ENCODE results near the gene ZBTB3. TPM values are rescaled to one million over a fixed set of nuclear protein-coding genes. Genes with fewer than 3 reads are reported as not detected.

The ZBTB3 gene
- total RNA-seq, 1 experiment from 2014 or later = 43.4 TPM

DNA sequence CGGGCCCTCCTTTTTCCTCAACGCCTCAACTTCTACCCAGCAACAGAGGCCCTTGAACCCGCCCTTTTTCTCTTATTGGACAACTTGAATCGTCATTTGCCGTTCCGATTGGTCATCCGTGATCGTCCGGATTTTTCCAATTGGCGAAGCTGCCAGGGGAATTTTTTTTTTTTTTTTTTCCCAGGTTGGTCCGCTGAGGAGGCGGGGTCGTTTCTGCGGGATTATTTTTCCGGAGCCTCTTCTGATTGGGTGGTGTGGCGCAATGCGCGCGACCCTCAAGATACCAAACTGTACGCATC, 26.1 kb downstream of the ZBTB3 start:
- Histone ChIP-seq H2BK20ac (ENCODE audit: low read depth, low read length, poor library complexity, severe bottlenecking) (no peak overlapping the region), H3K27me3 (ENCODE audit: insufficient read depth, low read length) (no peaks in the 10 kb centered on the region), H4K8ac (replicated peaks; ENCODE audit: insufficient read length, low read depth, low read length) (no peak overlapping the region), H2BK5ac (ENCODE audit: insufficient read length, low read length) (no peak overlapping the region), H3K4me1 (ENCODE audit: insufficient read depth, low read length) (no peaks in the 10 kb centered on the region), H2BK15ac (ENCODE audit: low read depth, low read length) (no peak overlapping the region), H3K56ac (ENCODE audit: insufficient read length, low read depth, low read length) (no peak overlapping the region), H3K9me3 (ENCODE audit: control insufficient read depth, low read depth, low read length) (no peaks in the 10 kb centered on the region), H2AK5ac (ENCODE audit: insufficient read length, low read length) (no peak overlapping the region), H3K79me1 (ENCODE audit: insufficient read depth, low read depth, low read length, poor library complexity, severe bottlenecking) (peaks cover 6% of the 10 kb centered on the region), H3K9ac (ENCODE audit: extremely low read depth, insufficient read length, low read length) (peak overlapping the region; percentile 93), H3K23ac (ENCODE audit: insufficient read length, low read depth, low read length) (no peak overlapping the region), H4K91ac (ENCODE audit: insufficient read length, low read depth, low read length) (no peak overlapping the region), H3K79me2 (ENCODE audit: insufficient read depth, low read length) (peaks cover 30% of the 10 kb centered on the region), H3K14ac (ENCODE audit: insufficient read depth, low read length) (no peak overlapping the region), H3T11ph (ENCODE audit: low read length) (no peak overlapping the region), H3K27ac (ENCODE audit: insufficient read length, low read depth, low read length) (peak overlapping the region; percentile 96), H4K5ac (ENCODE audit: insufficient read length, low read depth, low read length) (no peak overlapping the region), H3K23me2 (ENCODE audit: insufficient read length, low read depth, low read length, poor library complexity, severe bottlenecking) (peaks cover 25% of the 10 kb centered on the region), H2BK12ac (ENCODE audit: insufficient read length, low read depth, low read length) (no peak overlapping the region), H2AFZ (ENCODE audit: low read length) (no peak overlapping the region), H3K4ac (ENCODE audit: low read depth, low read length) (no peak overlapping the region), H4K20me1 (ENCODE audit: control insufficient read depth, insufficient read depth, insufficient read length) (no peaks in the 10 kb centered on the region), H3K4me2 (ENCODE audit: insufficient read depth, insufficient read length, low read length) (peak overlapping the region; percentile 99), H3K18ac (ENCODE audit: insufficient read length, low read depth, low read length) (peak overlapping the region; percentile 45), H2BK120ac (ENCODE audit: low read depth, low read length, poor library complexity, severe bottlenecking) (no peak overlapping the region)
- no CpG with 5 or more reads among the region's 20 CpGs for WGBS (ENCODE audit: extremely low coverage, insufficient read length, low lambda C conversion rate)
- Mint-ChIP-seq H3K4me3 (peak overlapping the region; percentile 89 to 95), H3K36me3 (ENCODE audit: insufficient read depth in 1 of 3, low read depth in 3 of 3) (peaks cover 20 to 43% (median 35%) of the 10 kb centered on the region in 3 experiments), H3K27ac (peak overlapping the region; percentile 99 to 100 (median 100)), H3K4me1 (peaks cover 20 to 27% of the 10 kb centered on the region in 2 experiments), H3K9me3 (no peaks in the 10 kb centered on the region), H3K27me3 (ENCODE audit: low read depth) (no peaks in the 10 kb centered on the region)
- DNase-seq = peak; percentile 93
- TF ChIP-seq, protein P1, sequence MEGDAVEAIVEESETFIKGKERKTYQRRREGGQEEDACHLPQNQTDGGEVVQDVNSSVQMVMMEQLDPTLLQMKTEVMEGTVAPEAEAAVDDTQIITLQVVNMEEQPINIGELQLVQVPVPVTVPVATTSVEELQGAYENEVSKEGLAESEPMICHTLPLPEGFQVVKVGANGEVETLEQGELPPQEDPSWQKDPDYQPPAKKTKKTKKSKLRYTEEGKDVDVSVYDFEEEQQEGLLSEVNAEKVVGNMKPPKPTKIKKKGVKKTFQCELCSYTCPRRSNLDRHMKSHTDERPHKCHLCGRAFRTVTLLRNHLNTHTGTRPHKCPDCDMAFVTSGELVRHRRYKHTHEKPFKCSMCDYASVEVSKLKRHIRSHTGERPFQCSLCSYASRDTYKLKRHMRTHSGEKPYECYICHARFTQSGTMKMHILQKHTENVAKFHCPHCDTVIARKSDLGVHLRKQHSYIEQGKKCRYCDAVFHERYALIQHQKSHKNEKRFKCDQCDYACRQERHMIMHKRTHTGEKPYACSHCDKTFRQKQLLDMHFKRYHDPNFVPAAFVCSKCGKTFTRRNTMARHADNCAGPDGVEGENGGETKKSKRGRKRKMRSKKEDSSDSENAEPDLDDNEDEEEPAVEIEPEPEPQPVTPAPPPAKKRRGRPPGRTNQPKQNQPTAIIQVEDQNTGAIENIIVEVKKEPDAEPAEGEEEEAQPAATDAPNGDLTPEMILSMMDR (conservative IDR thresholded peaks at IDR 0.05) = no peak
